IMR-90 (cell line): Measurements from ENCODE around the gene TMEM81. TPM values are rescaled to one million over a fixed set of nuclear protein-coding genes. Genes with fewer than 3 reads are reported as not detected.

Experiments
- polyA plus RNA-seq, 3 experiments: library from polyadenylated mRNA; depleted of rRNA; stranded (reverse); fragments of >200 nt; gene quantifications; 2 replicates each; pipeline ENCODE4 v1.2.3, GENCODE V29; 2012; ENCODE audit warnings: low replicate concordance in 1 of 3
- total RNA-seq: library from RNA; depleted of rRNA; stranded (reverse); fragments of >200 nt; gene quantifications from 2 replicates; pipeline ENCODE4 v1.2.3, GENCODE V29; 2012; rRNA removed

TMEM81 gene
- total and polyA plus RNA-seq, 2 of the 4 experiments (the other 2 are of a cell fraction), result 1.5 to 1.8 TPM

Other genes with a start within 250 kb of the TMEM81 start
- 0.18 and 0.28 TPM in 2 replicates for gene NFASC, start 213.6 kb downstream of the TMEM81 start, total RNA-seq
- 0.79 and 0.82 TPM in 2 replicates for gene NFASC, start 213.6 kb downstream of the TMEM81 start, polyA plus RNA-seq (2012; rRNA removed)
- gene CNTN2, start 41.2 kb downstream of the TMEM81 start, total RNA-seq, result 0.28 TPM in 1 of 2 replicates, not detected in the other
- gene CNTN2, start 41.2 kb downstream of the TMEM81 start, polyA plus RNA-seq (2012; rRNA removed), result not detected in 2 replicates
- gene RBBP5, start 37.5 kb upstream of the TMEM81 start, total RNA-seq, result 33.9 and 37.5 TPM in 2 replicates
- 6.2 and 7.3 TPM in 2 replicates for gene RBBP5, start 37.5 kb upstream of the TMEM81 start, polyA plus RNA-seq (2012; rRNA removed)
- gene DSTYK, start 127.2 kb upstream of the TMEM81 start, total RNA-seq, result 18.3 and 19.2 TPM in 2 replicates
- 7.2 and 8.0 TPM in 2 replicates for gene DSTYK, start 127.2 kb upstream of the TMEM81 start, polyA plus RNA-seq (2012; rRNA removed)
- 2.0 and 2.2 TPM in 2 replicates for gene TMCC2, start 143.5 kb upstream of the TMEM81 start, total RNA-seq
- gene TMCC2, start 143.5 kb upstream of the TMEM81 start, polyA plus RNA-seq (2012; rRNA removed), result 4.2 and 4.6 TPM in 2 replicates
- gene NUAK2, start 237.3 kb upstream of the TMEM81 start, total RNA-seq, result 7.2 and 8.1 TPM in 2 replicates
- gene NUAK2, start 237.3 kb upstream of the TMEM81 start, polyA plus RNA-seq (2012; rRNA removed), result 17.6 and 18.7 TPM in 2 replicates